GM23338 (cell line): ENCODE measurements around the gene KIF4B. TPM values are rescaled to one million over a fixed set of nuclear protein-coding genes. Genes with fewer than 3 reads are reported as not detected.

Source experiments
- ATAC-seq: fragments of 200-7000 bp; cut with Tn5 transposase; 3 replicates; pipeline ENCODE4 v1.9.1; 2020
- DNase-seq: peaks from one replicate; pipeline ENCODE4 v3.0.0-alpha.2; 2015; ENCODE audit warnings: low spot score
- H2AFZ ChIP-seq: fragments of 200-600 bp; sonication (generic); 2 replicates; pipeline ENCODE4 v1.8.0; 2016; ENCODE audit warnings: antibody characterized with exemption, mild to moderate bottlenecking, moderate library complexity
- H3F3A ChIP-seq: fragments of 200-600 bp; sonication (generic); replicated peaks from 2 replicates; pipeline ENCODE4 v1.8.0; 2017; ENCODE audit warnings: antibody characterized with exemption, mixed run types, low read depth
- H3K27ac ChIP-seq: fragments of 200-600 bp; sonication (generic); 2 replicates; pipeline ENCODE4 v1.6.1; 2016; ENCODE audit warnings: low read depth
- H3K27me3 ChIP-seq: fragments of 200-600 bp; sonication (generic); 2 replicates; pipeline ENCODE4 v1.8.0; 2016; ENCODE audit warnings: mild to moderate bottlenecking, mixed run types, moderate library complexity; ENCODE audit not compliant: insufficient read depth
- H3K36me3 ChIP-seq: fragments of 200-600 bp; sonication (generic); 2 replicates; pipeline ENCODE4 v1.8.0; 2016; ENCODE audit warnings: mild to moderate bottlenecking; ENCODE audit not compliant: insufficient read depth
- H3K4me1 ChIP-seq: fragments of 200-600 bp; sonication (generic); 2 replicates; pipeline ENCODE4 v1.8.0; 2016; ENCODE audit warnings: mild to moderate bottlenecking, moderate library complexity; ENCODE audit not compliant: insufficient read depth
- H3K4me2 ChIP-seq: fragments of 200-600 bp; sonication (generic); 2 replicates; pipeline ENCODE4 v1.7.1; 2017; ENCODE audit warnings: mixed run types
- H3K4me3 ChIP-seq: fragments of 200-600 bp; sonication (generic); 2 replicates; pipeline ENCODE4 v1.6.1; 2016; ENCODE audit warnings: mixed run types
- H3K79me2 ChIP-seq: fragments of 200-600 bp; sonication (generic); replicated peaks from 2 replicates; pipeline ENCODE4 v1.8.0; 2017; ENCODE audit warnings: mild to moderate bottlenecking; ENCODE audit not compliant: insufficient read depth
- H3K9me2 ChIP-seq: fragments of 200-600 bp; sonication (generic); 2 replicates; pipeline ENCODE4 v1.8.0; 2017; ENCODE audit not compliant: insufficient read depth
- H4K20me1 ChIP-seq: fragments of 200-600 bp; sonication (generic); replicated peaks from 2 replicates; pipeline ENCODE4 v1.8.0; 2017; ENCODE audit warnings: mild to moderate bottlenecking; ENCODE audit not compliant: insufficient read depth
- H3K27ac Mint-ChIP-seq: 2 replicates; pipeline ENCODE4 v1.8.0; 2020; ENCODE audit warnings: inconsistent platforms, mild to moderate bottlenecking, moderate library complexity, mixed read lengths
- H3K27me3 Mint-ChIP-seq: 3 replicates; pipeline ENCODE4 v1.8.0; 2022; ENCODE audit warnings: low read depth, mild to moderate bottlenecking, moderate library complexity, mixed read lengths, inconsistent platforms; ENCODE audit not compliant: insufficient read depth, poor library complexity
- H3K36me3 Mint-ChIP-seq: 3 replicates; pipeline ENCODE4 v1.8.0; 2021; ENCODE audit warnings: low read depth, mild to moderate bottlenecking, inconsistent platforms, moderate library complexity, mixed read lengths
- H3K4me1 Mint-ChIP-seq: 3 replicates; pipeline ENCODE4 v1.8.0; 2020; ENCODE audit warnings: mild to moderate bottlenecking, inconsistent platforms, mixed read lengths
- H3K4me3 Mint-ChIP-seq: 3 replicates; pipeline ENCODE4 v1.8.0; 2021; ENCODE audit warnings: moderate library complexity, mild to moderate bottlenecking, inconsistent platforms, mixed read lengths
- H3K9me3 Mint-ChIP-seq: 3 replicates; pipeline ENCODE4 v1.8.0; 2020; ENCODE audit warnings: moderate library complexity, mild to moderate bottlenecking, inconsistent platforms, mixed read lengths
- CREB1 ChIP-seq: fragments of 250-450 bp; sonication (Bioruptor Pico); IDR thresholded peaks from 2 replicates; pipeline ENCODE4 v1.5.0; 2020; ENCODE audit warnings: low read depth, mild to moderate bottlenecking, moderate library complexity
- CTCF ChIP-seq, 2 experiments: fragments of 200-600 bp in 1 of 2; sonication (generic) in 1 of 2; conservative IDR thresholded peaks; 2 replicates each; pipeline versions ENCODE4 v1.5.1 to v1.6.1; 2016 to 2017; ENCODE audit warnings: antibody characterized with exemption in 2 of 2, low read depth in 2 of 2, mild to moderate bottlenecking in 2 of 2, moderate library complexity in 1 of 2
- ETS1 ChIP-seq: IDR thresholded peaks from 2 replicates; pipeline ENCODE4 v1.6.1; 2016; ENCODE audit warnings: antibody characterized with exemption
- EZH2phosphoT487 ChIP-seq: fragments of 200-600 bp; sonication (generic); IDR thresholded peaks from one replicate; pipeline ENCODE4 v1.8.1; 2018; ENCODE audit warnings: antibody characterized with exemption; ENCODE audit not compliant: unreplicated experiment
- REST ChIP-seq: IDR thresholded peaks from one replicate; pipeline ENCODE4 v1.6.1; 2018; ENCODE audit warnings: antibody characterized with exemption; ENCODE audit not compliant: unreplicated experiment
- STAT1 ChIP-seq: IDR thresholded peaks from one replicate; pipeline ENCODE4 v1.6.1; 2016; ENCODE audit warnings: antibody characterized with exemption; ENCODE audit not compliant: unreplicated experiment
- ZNF114 ChIP-seq: fragments of 250-450 bp; sonication (Bioruptor Pico); IDR thresholded peaks from 2 replicates; pipeline ENCODE4 v1.5.0; 2020; ENCODE audit warnings: mild to moderate bottlenecking, moderate library complexity
- ZNF462 ChIP-seq: fragments of 250-450 bp; sonication (Bioruptor Pico); IDR thresholded peaks from 2 replicates; pipeline ENCODE4 v1.5.0; 2020; ENCODE audit warnings: mild to moderate bottlenecking, moderate library complexity
- polyA plus RNA-seq: library from polyadenylated mRNA; unstranded; fragments of >200 nt; fragmentation: Nextera tagmentation; extraction: Ambion mirVana; gene quantifications from 2 replicates; pipeline ENCODE4 v1.2.1, GENCODE V29; 2016
- total RNA-seq: library from RNA; depleted of rRNA; stranded (reverse); fragments of >200 nt; shearing (Covaris generic); gene quantifications from 2 replicates; pipeline ENCODE4 v1.2.3, GENCODE V29; 2014

The KIF4B gene
- total and polyA plus RNA-seq, 2 experiments from 2014 or later, result not detected

GRCh38 chr5:155064580-155064979 lies 51.0 kb downstream of the KIF4B start:
- H3K9me2 ChIP-seq, result 0 out of 2 replicates have a peak, but pooled peaks cover 10% of the 10 kb centered on the region
- 0 out of 3 replicates have a peak, but pooled peaks cover 3% of the 10 kb centered on the region for H3K9me3 Mint-ChIP-seq

More at GRCh38 chr5:155064580-155064979, 51.0 kb downstream of the KIF4B start:
- no peaks in the 10 kb centered on the region for H3K36me3 ChIP-seq
- no peaks in the 10 kb centered on the region for H3K4me1 ChIP-seq
- no peaks in the 10 kb centered on the region for H3K27me3 ChIP-seq
- Mint-ChIP-seq H3K27ac (no peak overlapping the region), H3K4me3 (no peak overlapping the region), H3K36me3 (no peaks in the 10 kb centered on the region), H3K4me1 (no peaks in the 10 kb centered on the region), H3K27me3 (peaks cover 3% of the 10 kb centered on the region)
- ATAC-seq (no peak), DNase-seq (no peak)
- no peak overlapping the region for H2AFZ ChIP-seq
- H4K20me1 ChIP-seq, result no peaks in the 10 kb centered on the region
- no peak overlapping the region for H3K4me2 ChIP-seq
- no peaks in the 10 kb centered on the region for H3K79me2 ChIP-seq
- H3F3A ChIP-seq, result no peaks in the 10 kb centered on the region
- no peak overlapping the region for H3K27ac ChIP-seq
- no peak for TF ChIP-seq EZH2phosphoT487
- TF ChIP-seq ZNF114 (CRISPR knock-in tag), result no peak
- TF ChIP-seq CREB1 (CRISPR knock-in tag), result no peak
- TF ChIP-seq CTCF (conservative IDR thresholded peaks at IDR 0.05; ENCODE audit: low read depth in 2 of 2), result no peak
- TF ChIP-seq ZNF462 (CRISPR knock-in tag), result no peak
- no peak for TF ChIP-seq STAT1
- TF ChIP-seq REST, result no peak
- no peak for TF ChIP-seq ETS1
- H3K4me3 ChIP-seq, result no peak overlapping the region
